Stimulated activated CD4-positive, alpha-beta T cell treated with anti-CD3 and anti-CD28 coated beads, Interleukin-2, amount 100 ng/mL, for 4 hours (primary cell): Measurements from ENCODE around the gene CACNG4.

Experiments used
- DNase-seq: peaks from one replicate; pipeline ENCODE4 v3.0.0-alpha.2; 2020; ENCODE audit warnings: low read depth

The CACNG4 gene

DNA sequence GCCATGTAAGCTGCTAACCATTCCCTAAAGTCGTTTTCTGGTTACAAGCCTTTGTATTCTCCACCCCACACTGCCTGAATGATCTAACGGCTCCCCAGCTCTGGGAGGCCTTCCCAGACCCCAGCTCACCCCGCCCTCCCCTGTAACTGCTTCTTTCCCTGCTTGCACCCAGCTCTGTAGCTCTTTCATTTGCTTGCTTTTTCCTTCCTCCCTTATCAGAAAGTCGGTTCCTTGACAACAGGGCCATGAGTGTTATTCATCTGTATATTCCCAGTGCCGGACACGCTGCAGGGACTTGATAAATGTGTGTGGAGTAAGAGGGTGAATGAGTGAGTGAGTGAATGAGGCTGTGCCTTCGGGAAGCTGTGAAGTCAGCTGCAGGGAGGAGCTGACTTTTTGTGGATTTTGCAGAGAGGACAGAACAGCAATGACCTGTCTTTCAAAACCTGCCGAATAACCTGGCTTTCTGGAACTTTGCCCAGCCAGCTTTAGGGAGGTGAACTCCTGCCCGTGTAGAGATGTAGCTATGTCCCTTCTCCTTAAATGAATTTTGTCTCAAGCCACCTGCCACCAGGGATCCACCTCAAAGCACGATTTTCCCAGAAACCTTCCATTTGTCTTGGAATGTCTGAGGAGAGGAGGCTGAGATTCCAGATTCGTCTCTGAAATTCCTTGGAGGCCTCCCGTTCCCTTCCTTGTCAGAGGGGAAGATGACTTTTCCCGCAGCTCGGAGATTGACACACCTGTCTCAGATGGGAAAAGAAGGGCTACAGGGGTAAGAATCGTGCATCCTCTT, 20.0 kb upstream of the CACNG4 start:
- DNase-seq, result no peak

DNA sequence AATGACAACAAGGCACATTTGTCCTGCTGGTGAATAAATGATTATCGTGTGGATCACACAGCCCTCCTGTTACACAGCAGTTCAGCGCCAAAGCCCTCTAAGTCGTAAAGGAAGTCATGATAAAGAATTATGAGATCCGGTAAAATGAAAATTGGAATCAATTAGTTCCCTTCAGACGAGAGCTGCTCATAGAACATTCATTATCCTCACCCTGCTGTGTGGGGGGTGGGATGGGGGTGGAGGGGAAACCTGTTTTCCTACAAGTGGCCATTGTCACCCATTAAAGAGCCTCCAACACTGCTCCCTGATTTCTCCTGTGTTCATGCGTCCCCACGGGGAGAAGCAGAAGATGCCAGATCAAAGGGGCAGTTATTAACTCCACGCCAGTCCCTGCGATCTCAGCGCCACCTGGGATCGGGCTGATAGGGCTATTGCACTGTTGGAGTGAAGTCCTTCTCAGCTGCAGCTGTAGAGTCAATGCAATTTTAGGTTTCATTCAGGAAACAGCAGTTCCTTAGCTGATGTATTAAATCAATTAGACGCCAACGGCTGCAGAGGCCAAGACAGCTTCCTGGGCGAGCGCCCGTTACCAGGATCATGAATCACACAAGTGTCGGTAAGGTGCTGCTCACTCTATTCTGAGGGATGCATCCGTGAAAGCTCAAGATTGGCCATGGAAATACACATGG, 19.2 kb upstream of the CACNG4 start:
- DNase-seq, result no peak

DNA sequence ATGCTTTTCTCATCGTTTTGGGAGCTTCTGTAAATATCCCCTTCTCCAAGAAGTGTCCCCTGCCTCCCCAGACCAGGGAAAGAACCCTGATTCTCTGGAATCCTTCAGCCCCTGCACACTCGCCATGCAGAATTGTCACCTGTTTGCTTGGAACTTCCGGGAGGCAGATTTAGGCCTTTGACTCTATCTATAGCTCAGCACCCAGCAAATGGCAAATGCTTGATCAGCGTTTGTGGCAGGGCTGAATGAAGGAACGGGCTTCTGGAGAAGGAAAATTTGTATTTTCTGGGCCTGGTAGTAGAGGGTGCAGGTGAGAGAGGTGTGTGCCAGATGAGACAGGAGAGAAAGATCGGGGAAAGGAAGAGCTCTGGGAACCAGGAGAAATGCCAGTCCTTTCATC, 18.3 kb upstream of the CACNG4 start:
- no peak for DNase-seq

DNA sequence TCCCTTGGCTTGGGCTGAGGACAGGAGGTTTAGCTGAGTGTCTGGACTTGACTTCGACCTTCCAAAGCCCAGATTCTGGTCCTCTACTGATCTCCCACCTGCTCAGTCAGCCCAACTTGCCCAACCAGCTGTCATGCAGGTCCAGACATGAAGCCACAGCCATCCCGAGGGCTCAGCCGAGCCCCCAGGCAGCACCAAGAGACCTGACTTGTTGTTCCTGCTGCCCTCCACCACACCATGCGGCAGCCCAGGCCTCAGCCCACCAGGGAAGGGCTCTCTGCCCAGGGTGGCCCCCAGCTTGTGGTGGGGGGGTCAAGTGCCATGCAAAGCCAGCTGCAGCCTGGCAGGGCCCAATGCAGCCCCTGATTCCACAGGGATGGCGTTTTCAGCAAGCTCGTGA, 17.2 kb upstream of the CACNG4 start:
- DNase-seq, result no peak

DNA sequence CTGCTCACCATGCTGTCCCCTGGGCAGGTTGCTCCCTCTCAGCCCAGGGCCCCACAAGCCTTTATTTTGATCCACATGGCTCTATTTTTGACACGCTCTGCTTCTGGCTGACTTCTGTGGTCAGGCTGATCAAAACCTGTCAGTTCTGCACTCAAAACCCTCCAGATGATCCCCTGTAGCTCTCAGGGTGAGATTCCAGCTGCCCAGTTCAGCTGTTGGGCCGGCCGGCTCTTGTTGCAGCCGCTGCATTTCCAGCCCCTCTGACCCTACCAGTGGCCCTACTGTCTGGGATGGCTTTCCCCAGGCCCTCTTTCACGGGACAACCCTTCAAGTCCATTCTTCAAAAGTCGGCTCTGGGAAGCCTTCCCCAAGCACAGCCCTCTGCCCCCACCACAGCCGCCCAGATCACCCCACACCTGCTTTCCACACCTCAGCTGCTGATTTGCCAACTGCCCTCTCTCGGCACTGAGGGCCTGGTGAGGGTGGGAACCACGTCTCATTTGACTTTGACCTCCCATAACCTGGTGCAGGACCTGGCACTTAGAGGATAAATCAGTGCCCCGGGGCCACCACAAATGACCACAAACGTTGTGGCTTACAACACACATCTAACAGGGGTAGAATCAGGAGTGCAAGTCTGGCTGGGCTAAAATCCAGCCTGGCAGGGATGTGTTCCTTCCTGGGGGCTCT, 16.3 kb upstream of the CACNG4 start:
- DNase-seq, result no peak

DNA sequence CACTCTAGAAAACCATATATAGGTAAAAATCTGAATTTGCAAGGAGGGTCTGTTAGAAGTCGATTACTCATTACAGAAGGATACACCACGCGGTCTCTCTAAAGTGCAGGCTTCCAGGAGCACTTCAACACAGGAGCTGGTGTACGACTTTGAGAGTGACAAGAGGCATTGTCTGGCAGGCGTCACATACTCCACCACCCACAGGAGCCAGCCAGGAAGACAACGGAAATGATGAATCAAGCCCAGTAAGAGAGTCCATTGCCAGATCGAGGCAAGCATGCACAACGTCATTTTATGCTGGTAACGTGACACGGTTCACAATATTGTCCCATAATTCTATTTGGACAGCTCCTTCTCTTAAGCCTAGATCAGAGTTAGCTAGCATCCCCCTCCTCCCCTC, 15.0 kb upstream of the CACNG4 start:
- DNase-seq, result no peak

DNA sequence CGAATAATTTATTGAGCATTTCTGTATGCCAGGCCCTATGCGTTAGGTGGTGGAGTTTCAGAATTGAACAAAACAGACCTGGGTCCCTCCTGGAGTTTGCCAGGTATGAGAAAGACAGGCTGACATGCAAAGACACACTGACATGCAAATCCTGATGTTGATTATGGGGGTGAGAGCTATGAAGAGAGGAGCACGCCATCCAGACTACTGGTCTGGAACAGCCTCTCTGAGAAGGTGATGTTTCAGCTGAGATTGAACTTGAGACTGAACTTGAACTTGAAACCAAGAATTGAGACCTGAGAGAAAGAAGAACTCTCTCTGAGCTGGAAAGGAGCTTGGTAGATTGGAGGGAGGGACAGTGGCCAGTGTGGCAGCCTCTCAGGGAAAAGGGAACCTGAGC, 14.2 kb upstream of the CACNG4 start:
- no peak for DNase-seq

DNA sequence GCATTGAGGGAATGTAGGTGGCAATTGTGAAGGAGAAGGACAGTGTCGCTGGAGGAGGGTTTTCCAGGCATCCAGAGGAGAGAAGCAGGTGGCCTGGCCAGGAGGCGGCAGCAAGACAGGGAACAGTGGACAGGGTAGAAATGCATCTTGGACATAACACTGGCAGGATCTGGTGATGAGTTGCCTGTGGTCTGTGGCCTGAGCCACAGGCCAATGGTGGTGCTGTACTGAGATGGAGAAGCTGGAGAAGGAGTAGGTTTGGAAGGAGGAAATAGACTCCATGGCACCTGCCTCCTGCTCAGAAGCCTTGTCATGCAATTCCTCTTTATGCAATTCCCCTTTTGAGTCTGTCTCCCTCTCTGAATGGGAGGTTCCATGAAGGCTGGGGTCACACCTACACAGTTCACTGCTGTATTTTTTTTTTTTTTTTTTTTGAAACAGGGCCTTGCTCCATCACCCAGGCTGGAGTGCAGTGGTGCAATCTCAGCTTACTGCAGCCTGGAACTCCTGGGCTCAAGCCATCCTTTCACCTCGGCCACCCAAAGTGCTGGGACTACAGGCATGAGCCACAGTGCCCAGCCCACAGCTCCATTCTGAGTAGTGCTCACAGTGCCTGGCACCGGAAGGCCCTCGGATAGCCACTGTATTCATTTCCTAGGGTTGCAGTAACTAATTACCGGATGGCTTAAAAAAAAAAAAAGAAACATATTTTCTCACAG, 13.5 kb upstream of the CACNG4 start:
- no peak for DNase-seq

DNA sequence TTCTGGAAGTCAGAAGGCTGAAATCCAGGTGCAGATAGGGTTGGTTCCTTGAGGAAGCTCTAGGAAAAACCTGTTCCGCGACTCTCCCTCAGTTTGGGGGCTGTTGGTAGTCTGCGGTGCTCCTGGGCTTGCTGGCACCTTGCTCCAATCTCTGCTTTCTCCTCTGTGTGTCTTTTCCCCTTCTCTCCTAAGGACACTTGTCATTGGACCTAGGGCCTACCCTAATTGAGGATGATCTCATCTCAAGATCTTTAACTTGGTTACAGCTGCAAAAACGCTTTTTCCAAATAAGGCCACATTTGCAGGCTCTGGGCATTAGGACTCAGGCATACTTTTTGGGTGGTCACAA, 12.9 kb upstream of the CACNG4 start:
- no peak for DNase-seq

DNA sequence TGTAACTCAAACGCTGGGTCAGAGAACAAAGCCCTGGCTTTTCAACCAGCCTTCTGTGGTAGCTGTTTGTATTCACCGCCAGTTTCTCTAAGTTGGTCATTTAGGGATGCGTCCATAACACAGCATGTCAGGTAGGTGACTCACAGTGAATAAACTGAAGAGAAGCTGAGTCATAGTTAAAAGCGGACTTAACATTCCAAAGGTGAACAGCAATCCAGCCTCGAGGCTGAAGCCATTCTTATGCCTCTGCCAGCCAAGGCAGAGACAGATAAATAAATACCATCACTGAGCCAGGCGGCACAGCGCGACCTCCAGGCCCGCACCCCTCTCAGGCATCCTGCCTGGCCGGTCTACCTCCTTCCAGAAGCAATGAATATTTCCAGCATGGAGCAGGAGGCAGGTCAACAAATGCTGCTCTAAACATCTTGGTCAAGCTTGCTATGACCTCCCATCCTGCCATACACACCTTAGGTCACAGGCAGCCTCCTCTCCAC, 12.4 kb upstream of the CACNG4 start:
- no peak for DNase-seq

DNA sequence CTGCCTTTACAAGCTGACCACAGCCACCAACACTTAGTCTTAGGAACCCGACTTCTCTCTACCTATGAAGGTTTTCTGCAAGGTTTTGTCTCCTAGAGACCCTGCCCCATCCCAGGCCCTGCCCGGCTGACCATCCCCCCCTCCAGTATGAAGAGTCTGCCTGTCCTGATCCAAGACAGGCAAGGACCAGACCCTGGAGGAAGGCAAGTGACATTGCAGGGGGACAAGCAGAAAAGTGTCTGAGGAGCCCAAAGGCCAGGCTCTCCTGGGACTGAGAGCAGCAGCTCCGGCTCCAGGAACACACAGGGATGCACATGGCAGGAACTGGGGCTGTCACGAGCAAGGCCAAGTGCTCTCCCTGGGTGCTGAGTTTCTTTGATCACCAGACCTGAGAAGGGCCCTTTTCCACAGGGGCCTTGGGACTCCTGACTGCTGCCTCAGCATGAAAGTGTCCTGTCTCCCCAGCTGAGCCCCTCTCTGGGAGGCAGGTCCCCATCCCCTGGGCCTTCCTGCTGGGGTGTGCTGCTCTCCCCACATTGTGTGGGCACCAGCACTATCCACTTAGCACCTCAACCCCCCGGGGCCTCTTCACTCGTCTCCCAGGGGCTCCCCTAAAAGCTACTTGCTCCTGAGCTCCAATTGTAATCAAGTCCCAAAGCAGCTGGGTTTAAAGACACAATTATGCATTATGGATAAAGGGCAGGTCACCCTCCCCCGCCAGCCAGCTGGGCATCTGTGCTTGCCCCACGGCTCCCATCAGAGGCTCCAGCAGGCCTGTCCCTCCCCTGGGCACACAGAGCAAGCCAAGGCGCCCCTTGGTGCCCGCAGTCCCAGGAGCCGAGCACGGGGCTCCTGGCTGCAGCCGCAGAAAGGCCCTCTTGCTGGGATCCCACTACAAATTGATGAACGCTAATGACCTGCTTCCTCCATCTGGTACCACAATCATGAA, 11.6 kb upstream of the CACNG4 start:
- no peak for DNase-seq

DNA sequence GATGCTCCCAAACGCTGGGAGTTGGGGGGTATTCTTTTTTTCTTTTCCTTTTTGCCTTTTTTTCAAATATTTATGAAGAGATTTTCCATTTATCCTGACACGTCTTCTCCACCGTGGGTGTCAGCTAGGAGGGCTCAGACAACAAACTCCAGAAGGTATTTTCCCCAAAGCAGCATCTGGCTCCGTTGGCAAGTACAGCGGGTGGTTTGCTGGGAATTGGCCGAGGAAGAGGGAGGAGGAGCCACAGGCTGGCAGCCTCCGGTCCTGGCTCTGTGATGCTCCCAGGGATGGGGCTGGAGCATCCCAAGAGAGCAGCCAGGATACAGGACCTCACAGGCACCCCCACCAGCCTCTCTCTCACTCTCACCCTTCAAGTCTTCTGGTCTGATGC, 10.9 kb upstream of the CACNG4 start:
- DNase-seq, result no peak

DNA sequence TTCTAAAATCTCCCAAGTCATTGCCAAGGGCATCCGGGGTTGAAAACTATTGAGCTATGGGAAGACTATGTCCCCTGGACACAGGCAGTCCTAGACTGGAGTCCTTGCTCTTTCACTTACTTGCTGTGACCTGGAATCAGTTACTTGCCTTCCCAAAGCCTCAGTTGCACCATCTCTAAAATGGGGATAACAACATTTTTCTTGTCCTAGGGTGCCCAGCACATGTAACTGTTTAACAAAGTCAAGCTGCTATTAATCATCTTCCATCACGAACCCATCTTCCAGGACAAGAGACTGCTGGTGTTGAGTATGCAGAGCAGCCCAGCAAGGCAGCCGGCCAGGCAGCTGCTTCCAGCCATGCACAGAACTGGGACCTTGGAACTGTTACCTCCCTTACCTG, 9.9 kb upstream of the CACNG4 start:
- DNase-seq, result no peak

DNA sequence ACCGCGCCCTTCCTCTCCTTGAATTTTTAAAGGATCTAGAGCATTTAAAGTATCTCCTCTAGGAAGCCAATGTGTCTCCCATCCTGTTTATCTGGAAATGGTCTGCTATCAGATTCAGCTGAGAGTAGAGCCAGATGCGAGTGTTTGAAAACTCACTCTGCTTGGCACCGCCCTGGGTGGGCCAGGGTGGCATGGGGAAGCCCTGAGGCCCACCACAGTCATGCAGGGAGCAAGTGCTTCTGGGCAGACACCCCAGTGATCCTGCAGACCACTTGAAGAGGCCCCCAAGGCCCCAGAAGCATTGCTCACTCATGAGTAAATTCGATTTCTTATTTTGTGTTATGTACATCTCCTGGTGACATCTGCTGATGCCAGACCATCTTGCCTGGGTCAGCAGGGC, 8.7 kb upstream of the CACNG4 start:
- no peak for DNase-seq

DNA sequence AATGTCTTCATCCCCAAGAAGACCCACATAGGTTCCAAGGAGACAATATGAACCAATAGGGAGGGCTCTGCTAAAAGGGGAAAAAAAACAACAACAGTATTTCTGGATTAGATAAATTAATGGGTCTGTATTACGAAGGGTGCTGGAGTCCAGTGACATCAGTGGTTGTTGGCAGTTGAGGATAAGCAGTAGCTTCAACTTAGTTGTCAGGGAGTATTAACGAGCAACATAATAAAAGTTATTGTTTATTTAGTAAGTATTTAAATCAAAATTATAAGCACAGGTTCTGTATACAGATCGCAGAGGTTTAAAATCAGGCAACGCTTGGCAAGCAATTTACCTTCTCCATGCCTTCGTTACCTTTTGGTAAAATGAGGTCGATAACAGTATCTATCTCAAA, 7.6 kb upstream of the CACNG4 start:
- no peak for DNase-seq

DNA sequence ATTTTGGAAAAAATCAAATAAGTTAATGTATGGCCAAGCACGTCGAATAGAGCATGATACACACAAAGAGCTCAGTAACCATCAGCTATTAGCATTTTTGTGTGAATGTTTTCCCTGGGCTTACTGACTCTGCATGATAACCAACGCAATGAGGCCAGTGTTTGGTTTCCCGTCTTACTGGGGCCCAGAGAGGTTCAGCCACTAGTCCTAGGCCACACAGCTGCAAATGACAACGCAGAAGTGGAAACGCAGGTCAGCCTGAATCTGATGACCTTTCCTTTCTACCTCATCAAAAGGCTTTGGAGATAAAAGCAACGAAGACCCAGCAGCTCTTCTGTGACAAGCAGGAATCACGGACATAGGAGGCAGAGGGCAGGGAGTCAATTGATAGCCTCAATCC, 7.2 kb upstream of the CACNG4 start:
- DNase-seq, result no peak

DNA sequence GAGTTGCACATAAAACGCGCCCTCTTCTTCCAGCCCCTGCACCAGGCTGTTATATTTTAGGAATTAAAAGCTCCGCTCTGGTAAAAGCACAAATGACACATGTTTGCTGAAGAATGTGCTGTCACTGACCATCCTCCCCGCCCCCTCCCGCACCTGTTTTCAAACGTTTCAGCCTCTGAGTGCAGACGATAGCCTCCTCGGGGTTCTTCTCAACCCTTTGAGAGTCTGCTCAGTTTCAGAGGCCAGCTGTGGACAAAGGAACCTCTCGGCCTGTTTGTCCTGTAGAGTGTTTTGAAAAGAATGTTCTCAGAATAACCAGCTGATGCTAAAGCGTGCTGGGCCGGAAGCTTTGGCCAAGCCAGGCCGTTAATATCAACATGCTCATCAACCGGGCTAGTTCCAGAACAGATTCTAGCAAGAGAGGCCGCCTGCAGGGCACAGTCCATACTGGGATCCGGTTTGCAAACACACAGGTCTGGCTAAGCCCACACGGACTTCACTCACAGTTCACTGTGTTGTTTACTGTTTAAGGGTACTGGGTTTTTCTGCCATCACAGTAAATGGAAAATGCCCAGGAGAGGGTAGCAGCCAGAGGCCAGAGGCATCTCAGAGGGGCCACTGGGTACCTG, 6.4 kb upstream of the CACNG4 start:
- DNase-seq, result no peak

DNA sequence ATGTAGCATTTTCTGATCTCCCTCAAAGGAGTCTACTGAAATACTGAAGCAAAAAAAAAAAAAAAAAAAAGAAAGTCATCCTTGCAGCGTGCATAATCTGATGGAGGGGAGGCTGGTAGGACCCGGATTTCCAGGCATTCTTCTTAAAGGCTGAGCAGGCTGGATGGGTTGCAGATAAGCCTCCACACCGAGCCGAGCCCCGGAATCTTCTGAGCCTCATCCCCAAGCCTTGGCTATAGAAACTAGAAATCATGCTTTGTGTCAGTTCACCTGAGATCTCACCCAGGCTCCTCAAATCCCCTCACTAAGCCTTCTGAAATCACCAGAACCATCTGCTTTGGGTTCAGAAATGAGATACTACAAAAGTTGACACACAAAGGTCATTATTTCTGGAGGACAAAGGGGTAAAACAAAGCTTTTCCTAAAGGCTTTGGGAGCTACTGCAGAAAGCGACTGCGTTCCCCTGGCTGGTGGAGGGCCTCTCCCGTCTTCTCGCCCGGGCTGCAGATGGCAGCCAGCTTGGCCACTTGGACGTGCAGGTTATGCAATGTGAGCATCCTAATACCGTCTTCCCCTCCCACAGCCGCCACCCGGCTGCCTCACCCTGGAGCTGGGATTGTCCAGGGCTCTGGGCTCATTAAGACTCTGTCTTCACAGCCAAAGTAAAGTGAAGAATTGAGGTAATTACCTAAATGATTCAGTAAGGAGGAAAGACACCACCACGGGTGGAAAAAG, 4.7 kb upstream of the CACNG4 start:
- no peak for DNase-seq

DNA sequence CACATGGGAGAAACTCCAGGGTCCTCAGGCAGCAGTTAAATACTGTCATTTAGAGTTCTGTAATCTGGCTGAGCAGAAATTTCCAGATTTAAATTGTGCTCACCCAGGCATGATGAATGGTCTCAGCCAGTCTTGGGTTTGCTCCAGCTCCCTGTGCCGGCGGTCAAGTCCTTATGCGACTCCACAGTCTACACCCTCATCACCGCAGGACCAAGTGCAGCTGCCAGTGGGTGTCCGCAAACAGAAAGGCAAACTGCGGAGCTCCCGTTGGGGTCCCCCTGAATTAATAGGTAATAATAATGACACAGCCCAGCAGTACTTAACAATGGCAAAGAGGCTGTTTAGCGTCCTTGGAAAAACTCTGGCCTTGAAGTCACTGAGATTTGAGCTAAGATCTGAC, 3.9 kb upstream of the CACNG4 start:
- no peak for DNase-seq

DNA sequence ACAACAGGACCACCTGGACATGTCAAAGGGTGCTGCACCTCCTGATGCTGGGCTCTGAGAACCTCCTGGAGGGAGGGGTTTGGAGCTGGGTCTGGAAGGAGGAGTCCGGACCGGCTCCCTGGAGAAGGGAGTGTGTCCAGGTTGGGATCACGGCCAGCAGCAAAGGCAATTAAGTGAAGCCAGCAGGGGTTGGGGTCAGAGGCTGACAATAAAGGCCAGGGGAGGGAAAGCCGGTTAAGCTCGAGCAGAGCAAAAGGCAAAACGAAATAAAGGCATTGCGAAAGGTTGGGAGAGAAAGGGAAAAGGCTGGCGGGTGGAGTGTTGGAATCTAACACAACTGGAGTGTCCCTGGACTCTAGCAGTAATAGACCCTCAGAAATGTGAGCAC, 992 bp upstream of the CACNG4 start:
- DNase-seq, result no peak
